Osteoblast (primary cell): Measurements from ENCODE around the gene AHDC1. TPM values are rescaled to one million over a fixed set of nuclear protein-coding genes. Genes with fewer than 3 reads are reported as not detected.

ENCODE experiments used
- DNase-seq: peaks from one replicate; pipeline ENCODE4 v3.0.0; 2011; ENCODE audit warnings: low spot score, mixed read lengths; ENCODE audit not compliant: insufficient read length; ENCODE audit errors: missing footprints
- H2AFZ ChIP-seq: 2 replicates; pipeline ENCODE4 v1.6.0; 2011; ENCODE audit warnings: mild to moderate bottlenecking, low read length
- H3K27ac ChIP-seq: 2 replicates; pipeline ENCODE4 v1.5.1; 2011; ENCODE audit warnings: mild to moderate bottlenecking, low read depth, low read length, moderate library complexity
- H3K27me3 ChIP-seq: 2 replicates; pipeline ENCODE4 v1.6.0; 2012; ENCODE audit warnings: mild to moderate bottlenecking, control low read depth, inconsistent platforms, low read length, moderate library complexity; ENCODE audit not compliant: insufficient read depth
- H3K36me3 ChIP-seq: 2 replicates; pipeline ENCODE4 v1.5.1; 2011; ENCODE audit warnings: mild to moderate bottlenecking, low read length, control low read depth, moderate library complexity; ENCODE audit not compliant: insufficient read depth
- H3K4me1 ChIP-seq: 2 replicates; pipeline ENCODE4 v1.5.1; 2011; ENCODE audit warnings: mild to moderate bottlenecking, low read length, control low read depth, moderate library complexity; ENCODE audit not compliant: insufficient read depth
- H3K4me2 ChIP-seq: 2 replicates; pipeline ENCODE4 v1.6.0; 2011; ENCODE audit warnings: mild to moderate bottlenecking, low read length; ENCODE audit not compliant: insufficient read depth
- H3K4me3 ChIP-seq: fragments of 200-600 bp; sonication (generic); 3 replicates; pipeline ENCODE4 v1.5.1; 2012; ENCODE audit warnings: mild to moderate bottlenecking, low read length, inconsistent platforms; ENCODE audit not compliant: insufficient read depth
- H3K79me2 ChIP-seq: 2 replicates; pipeline ENCODE4 v1.6.0; 2012; ENCODE audit warnings: mild to moderate bottlenecking, low read length, control low read depth, inconsistent platforms; ENCODE audit not compliant: insufficient read depth
- H3K9me3 ChIP-seq: 2 replicates; pipeline ENCODE4 v1.5.1; 2011; ENCODE audit warnings: low read depth, low read length, control low read depth
- H4K20me1 ChIP-seq: 2 replicates; pipeline ENCODE4 v1.6.0; 2012; ENCODE audit warnings: mild to moderate bottlenecking, low read length, control low read depth; ENCODE audit not compliant: insufficient read depth
- CTCF ChIP-seq: IDR thresholded peaks from 2 replicates; pipeline ENCODE4 v1.5.1; 2011; ENCODE audit warnings: mild to moderate bottlenecking, low read depth, low read length, moderate library complexity; ENCODE audit errors: extremely low read depth
- total RNA-seq: library from RNA; depleted of rRNA; stranded (reverse); fragments of >200 nt; gene quantifications from 2 replicates; pipeline ENCODE4 v1.2.3, GENCODE V29; 2012

AHDC1 gene
- total RNA-seq, 1 donor, result 11.2 TPM

GRCh38 chr1:27557596-27558340 lies 46.2 kb downstream of the AHDC1 start:
- Histone ChIP-seq H3K79me2 (peaks cover 40% of the 10 kb centered on the region), H3K27me3 (no peaks in the 10 kb centered on the region), H3K27ac (peak overlapping the region; percentile 16), H2AFZ (no peak overlapping the region), H3K4me1 (peaks cover 29% of the 10 kb centered on the region), H3K4me3 (no peak overlapping the region), H3K36me3 (peaks cover 23% of the 10 kb centered on the region), H3K4me2 (no peak overlapping the region), H4K20me1 (peaks cover 35% of the 10 kb centered on the region), H3K9me3 (no peaks in the 10 kb centered on the region)
- TF ChIP-seq CTCF, result no peak
- DNase-seq, result no peak

- peak overlapping the region; percentile 16 for H3K27ac ChIP-seq
- peaks cover 27% of the 10 kb centered on the region for H4K20me1 ChIP-seq
- no peaks in the 10 kb centered on the region for H3K27me3 ChIP-seq
- TF ChIP-seq CTCF, result peak; percentile 79
- peaks cover 25% of the 10 kb centered on the region for H3K36me3 ChIP-seq
- no peaks in the 10 kb centered on the region for H3K9me3 ChIP-seq
- peak overlapping the region; percentile 54 for H3K4me3 ChIP-seq
- H2AFZ ChIP-seq, result no peak overlapping the region
- peak overlapping the region; percentile 62 for H3K4me2 ChIP-seq
- peaks cover 33% of the 10 kb centered on the region for H3K79me2 ChIP-seq
- DNase-seq, result peak; percentile 100
- H3K4me1 ChIP-seq, result peaks cover 23% of the 10 kb centered on the region
Observed at GRCh38 chr1:27556781-27557595, 47.0 kb downstream of the AHDC1 start.

GRCh38 chr1:27556435-27556780 lies 47.5 kb downstream of the AHDC1 start:
- Histone ChIP-seq H3K9me3 (no peaks in the 10 kb centered on the region), H3K4me2 (peak overlapping the region; percentile 42), H3K4me3 (no peak overlapping the region), H3K4me1 (peaks cover 18% of the 10 kb centered on the region), H3K79me2 (peaks cover 27% of the 10 kb centered on the region), H3K27me3 (no peaks in the 10 kb centered on the region), H3K27ac (no peak overlapping the region), H2AFZ (no peak overlapping the region), H3K36me3 (peaks cover 26% of the 10 kb centered on the region), H4K20me1 (peaks cover 25% of the 10 kb centered on the region)
- no peak for DNase-seq
- TF ChIP-seq CTCF, result no peak
